ENCODE results near the gene MGAM2.

GRCh38 chr7:142181211-142181610, 69.7 kb downstream of the MGAM2 start:
- TF ChIP-seq YY1 (IDR thresholded peaks at IDR 0.05; ENCODE audit: low read depth, low read length) (no peak), ATF3 (IDR thresholded peaks at IDR 0.05; ENCODE audit: insufficient read depth, low read depth, low read length) (no peak), POLR2A (IDR thresholded peaks at IDR 0.05; ENCODE audit: control extremely low read depth in 1 of 2, low read depth in 2 of 2, low read length in 2 of 2) (no peak), SIN3A (conservative IDR thresholded peaks at IDR 0.05 in 1 of 2, IDR thresholded peaks at IDR 0.05 in 1 of 2; ENCODE audit: low read depth in 1 of 2, low read length in 2 of 2) (no peak), CTCF (IDR thresholded peaks at IDR 0.05; ENCODE audit: control extremely low read depth in 1 of 3, insufficient read depth in 1 of 3, low read depth in 1 of 3, low read length in 3 of 3) (no peak), CHD1 (IDR thresholded peaks at IDR 0.05; ENCODE audit: low read depth, low read length) (no peak), RAD21 (IDR thresholded peaks at IDR 0.05 in 1 of 2, conservative IDR thresholded peaks at IDR 0.05 in 1 of 2; ENCODE audit: low read depth in 2 of 2, low read length in 2 of 2) (no peak), RFX5 (IDR thresholded peaks at IDR 0.05; ENCODE audit: borderline replicate concordance, low read depth, low read length) (no peak), TBP (IDR thresholded peaks at IDR 0.05; ENCODE audit: low read depth, low read length) (no peak), NRF1 (IDR thresholded peaks at IDR 0.05; ENCODE audit: low read depth, low read length) (no peak)

All from H1 (cell line).